Neural progenitor cell (in vitro differentiated cells): ENCODE results near the gene PEX10. TPM values are rescaled to one million over a fixed set of nuclear protein-coding genes. Genes with fewer than 3 reads are reported as not detected.
"Not testable (repeated sequence)": the region's sequence is repeated elsewhere in the genome, so short reads cannot be mapped to it uniquely, and the experiment has no call there.

Experiments used
- DNase-seq: peaks from one replicate; pipeline ENCODE4 v3.0.0-alpha.2; 2016; ENCODE audit warnings: low spot score
- H2AFZ ChIP-seq: fragments of 200-600 bp; sonication (generic); replicated peaks from 2 replicates; pipeline ENCODE4 v1.6.1; 2016; ENCODE audit warnings: antibody characterized with exemption
- H3F3A ChIP-seq: fragments of 200-600 bp; sonication (generic); 2 replicates; pipeline ENCODE4 v1.6.1; 2016; ENCODE audit warnings: antibody characterized with exemption, low read depth
- H3K27ac ChIP-seq: fragments of 200-600 bp; sonication (generic); 2 replicates; pipeline ENCODE4 v1.5.1; 2016; ENCODE audit warnings: mild to moderate bottlenecking
- H3K27me3 ChIP-seq: fragments of 200-600 bp; sonication (generic); 2 replicates; pipeline ENCODE4 v1.6.1; 2016; ENCODE audit warnings: mild to moderate bottlenecking, moderate library complexity
- H3K36me3 ChIP-seq: fragments of 200-600 bp; sonication (generic); 2 replicates; pipeline ENCODE4 v1.5.1; 2016
- H3K4me1 ChIP-seq: fragments of 200-600 bp; sonication (generic); 2 replicates; pipeline ENCODE4 v1.6.1; 2016; ENCODE audit warnings: mixed run types
- H3K4me2 ChIP-seq: fragments of 200-600 bp; sonication (generic); 2 replicates; pipeline ENCODE4 v1.6.1; 2016
- H3K4me3 ChIP-seq: fragments of 200-600 bp; sonication (generic); 2 replicates; pipeline ENCODE4 v1.5.1; 2016
- H3K79me2 ChIP-seq: fragments of 200-600 bp; sonication (generic); 2 replicates; pipeline ENCODE4 v1.6.1; 2016; ENCODE audit warnings: low read depth
- H3K9ac ChIP-seq: fragments of 200-600 bp; sonication (generic); 2 replicates; pipeline ENCODE4 v1.6.1; 2016
- H3K9me3 ChIP-seq: fragments of 200-600 bp; sonication (generic); 2 replicates; pipeline ENCODE4 v1.5.1; 2016; ENCODE audit warnings: low read depth
- H4K20me1 ChIP-seq: fragments of 200-600 bp; sonication (generic); 2 replicates; pipeline ENCODE4 v1.6.1; 2016; ENCODE audit warnings: low read depth
- H3K27ac Mint-ChIP-seq: 3 replicates; pipeline ENCODE4 v1.8.0; 2021; ENCODE audit warnings: mixed read lengths
- H3K27me3 Mint-ChIP-seq: 2 replicates; pipeline ENCODE4 v1.8.0; 2022; ENCODE audit warnings: low read depth, mild to moderate bottlenecking, inconsistent platforms, moderate library complexity, mixed read lengths; ENCODE audit not compliant: insufficient read depth
- H3K36me3 Mint-ChIP-seq: 3 replicates; pipeline ENCODE4 v1.8.0; 2021; ENCODE audit warnings: mixed read lengths
- H3K4me1 Mint-ChIP-seq: 3 replicates; pipeline ENCODE4 v1.8.0; 2021; ENCODE audit warnings: mixed read lengths
- H3K4me3 Mint-ChIP-seq: 3 replicates; pipeline ENCODE4 v1.8.0; 2021; ENCODE audit warnings: mild to moderate bottlenecking, moderate library complexity, mixed read lengths
- H3K9me3 Mint-ChIP-seq: 3 replicates; pipeline ENCODE4 v1.8.0; 2020; ENCODE audit warnings: mixed read lengths
- EZH2 ChIP-seq: fragments of 200-600 bp; sonication (generic); IDR thresholded peaks from 2 replicates; pipeline ENCODE4 v1.6.1; 2017; ENCODE audit warnings: antibody characterized with exemption, mild to moderate bottlenecking, moderate library complexity
- EZH2phosphoT487 ChIP-seq: fragments of 200-600 bp; sonication (generic); IDR thresholded peaks from 2 replicates; pipeline ENCODE4 v1.6.1; 2017; ENCODE audit warnings: antibody characterized with exemption
- total RNA-seq: library from RNA; depleted of rRNA; stranded (reverse); fragments of >200 nt; gene quantifications from 2 replicates; pipeline ENCODE4 v1.2.3, GENCODE V29; 2015; ENCODE audit warnings: low replicate concordance
- TF ChIP-seq, protein P1 (sequence below): fragments of 200-600 bp; sonication (generic); IDR thresholded peaks from 2 replicates; pipeline ENCODE4 v1.5.1; 2017; ENCODE audit warnings: antibody characterized with exemption, mild to moderate bottlenecking

Gene PEX10
- total RNA-seq, 1 donor from 2014 or later, result 15.1 TPM

DNA sequence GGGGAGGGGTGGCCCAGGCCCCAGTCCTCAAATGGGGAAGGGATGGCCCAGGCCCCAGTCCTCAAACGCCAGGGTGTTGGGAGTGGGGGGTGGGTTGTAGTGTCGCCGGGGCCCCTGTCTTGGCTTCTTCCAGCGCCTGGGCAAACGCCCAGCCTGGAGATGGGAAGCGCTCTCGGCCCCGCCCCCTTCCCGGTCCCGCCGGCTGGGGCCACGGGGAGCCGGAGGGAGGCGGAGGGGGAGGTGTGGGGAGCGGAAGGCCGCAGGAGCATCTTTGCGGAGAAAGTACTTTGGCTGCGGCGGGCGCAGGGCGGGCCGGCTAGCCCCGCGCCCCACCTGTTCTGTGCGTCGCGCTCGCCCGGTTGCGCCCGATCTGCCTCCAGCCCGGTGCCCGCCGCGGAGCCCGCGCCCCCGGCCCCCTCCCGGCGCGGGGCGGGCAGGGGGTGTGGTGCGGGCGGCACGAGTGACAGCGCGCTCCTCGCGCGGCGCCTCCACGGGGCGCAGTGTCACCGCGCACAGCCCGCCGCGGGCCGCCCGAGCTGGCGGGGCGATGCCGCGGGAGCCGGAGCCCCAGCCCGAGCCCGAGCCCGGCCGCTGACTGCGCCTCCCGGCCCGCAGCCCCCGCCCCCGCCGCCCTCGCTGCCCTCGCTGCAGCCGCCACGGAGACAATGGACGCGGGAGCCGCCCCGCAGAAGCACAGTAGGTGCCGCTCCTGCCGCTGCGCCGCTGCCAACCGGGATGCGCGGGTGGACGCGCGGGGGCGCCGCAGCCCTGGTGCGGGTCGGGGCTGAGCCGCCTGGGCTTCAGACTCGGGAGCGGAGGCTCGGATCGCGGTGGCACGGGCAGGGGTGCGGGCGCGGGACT lies 31.1 kb upstream of the PEX10 start:
- Histone ChIP-seq H3K27ac (no peak overlapping the region), H2AFZ (peak overlapping the region; percentile 42), H3K27me3 (peaks cover 42% of the 10 kb centered on the region), H3F3A (peaks cover 29% of the 10 kb centered on the region), H3K79me2 (no peaks in the 10 kb centered on the region), H3K9ac (no peak overlapping the region), H3K4me3 (peak overlapping the region; percentile 43), H3K4me2 (peak overlapping the region; percentile 77), H4K20me1 (no peaks in the 10 kb centered on the region), H3K4me1 (peaks cover 53% of the 10 kb centered on the region), H3K36me3 (no peaks in the 10 kb centered on the region), H3K9me3 (no peaks in the 10 kb centered on the region)
- TF ChIP-seq EZH2phosphoT487, result no peak
- TF ChIP-seq, protein P1, sequence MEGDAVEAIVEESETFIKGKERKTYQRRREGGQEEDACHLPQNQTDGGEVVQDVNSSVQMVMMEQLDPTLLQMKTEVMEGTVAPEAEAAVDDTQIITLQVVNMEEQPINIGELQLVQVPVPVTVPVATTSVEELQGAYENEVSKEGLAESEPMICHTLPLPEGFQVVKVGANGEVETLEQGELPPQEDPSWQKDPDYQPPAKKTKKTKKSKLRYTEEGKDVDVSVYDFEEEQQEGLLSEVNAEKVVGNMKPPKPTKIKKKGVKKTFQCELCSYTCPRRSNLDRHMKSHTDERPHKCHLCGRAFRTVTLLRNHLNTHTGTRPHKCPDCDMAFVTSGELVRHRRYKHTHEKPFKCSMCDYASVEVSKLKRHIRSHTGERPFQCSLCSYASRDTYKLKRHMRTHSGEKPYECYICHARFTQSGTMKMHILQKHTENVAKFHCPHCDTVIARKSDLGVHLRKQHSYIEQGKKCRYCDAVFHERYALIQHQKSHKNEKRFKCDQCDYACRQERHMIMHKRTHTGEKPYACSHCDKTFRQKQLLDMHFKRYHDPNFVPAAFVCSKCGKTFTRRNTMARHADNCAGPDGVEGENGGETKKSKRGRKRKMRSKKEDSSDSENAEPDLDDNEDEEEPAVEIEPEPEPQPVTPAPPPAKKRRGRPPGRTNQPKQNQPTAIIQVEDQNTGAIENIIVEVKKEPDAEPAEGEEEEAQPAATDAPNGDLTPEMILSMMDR, result peak; percentile 59
- TF ChIP-seq EZH2, result peak; percentile 73
- Mint-ChIP-seq H3K4me3 (no peak overlapping the region), H3K4me1 (peaks cover 31% of the 10 kb centered on the region), H3K9me3 (no peaks in the 10 kb centered on the region), H3K27ac (no peak overlapping the region), H3K36me3 (no peaks in the 10 kb centered on the region), H3K27me3 (peaks cover 16% of the 10 kb centered on the region)
- DNase-seq, result peak; percentile 81

DNA sequence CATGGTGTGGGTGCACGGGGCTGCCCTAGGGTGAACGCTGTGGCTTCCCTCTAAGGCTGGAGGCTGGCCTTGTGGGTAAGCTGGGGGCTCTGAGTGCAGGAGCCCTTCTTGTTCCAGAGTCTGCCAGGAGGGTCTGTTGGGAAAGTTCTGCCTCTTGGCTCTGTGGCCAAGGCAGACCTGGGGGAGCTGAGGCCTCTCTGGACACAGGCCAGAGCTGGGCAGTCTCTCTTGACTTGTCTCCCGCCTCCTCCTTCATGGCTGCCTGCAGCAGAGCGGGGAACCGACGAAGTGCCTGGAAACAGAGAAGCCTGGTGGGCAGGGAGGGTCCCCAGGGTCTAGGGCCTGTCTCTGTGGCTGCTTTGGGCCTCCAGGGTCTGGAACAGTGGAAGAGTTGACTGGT lies 30.3 kb upstream of the PEX10 start:
- H3K4me3 Mint-ChIP-seq, result peak overlapping the region; percentile 30
- Histone ChIP-seq H3F3A (peaks cover 29% of the 10 kb centered on the region), H3K9me3 (no peaks in the 10 kb centered on the region), H3K36me3 (no peaks in the 10 kb centered on the region), H3K27ac (no peak overlapping the region), H3K4me1 (peaks cover 44% of the 10 kb centered on the region), H3K9ac (no peak overlapping the region), H2AFZ (no peak overlapping the region), H4K20me1 (no peaks in the 10 kb centered on the region), H3K4me3 (no peak overlapping the region), H3K4me2 (peak overlapping the region; percentile 77), H3K27me3 (peaks cover 42% of the 10 kb centered on the region), H3K79me2 (no peaks in the 10 kb centered on the region)
- H3K36me3 Mint-ChIP-seq, result no peaks in the 10 kb centered on the region
- TF ChIP-seq EZH2phosphoT487, result no peak
- TF ChIP-seq, protein P1, result no peak
- TF ChIP-seq EZH2, result no peak
- H3K9me3 Mint-ChIP-seq, result no peaks in the 10 kb centered on the region
- peaks cover 16% of the 10 kb centered on the region for H3K27me3 Mint-ChIP-seq
- no peak overlapping the region for H3K27ac Mint-ChIP-seq
- no peak for DNase-seq
- peaks cover 23% of the 10 kb centered on the region for H3K4me1 Mint-ChIP-seq

DNA sequence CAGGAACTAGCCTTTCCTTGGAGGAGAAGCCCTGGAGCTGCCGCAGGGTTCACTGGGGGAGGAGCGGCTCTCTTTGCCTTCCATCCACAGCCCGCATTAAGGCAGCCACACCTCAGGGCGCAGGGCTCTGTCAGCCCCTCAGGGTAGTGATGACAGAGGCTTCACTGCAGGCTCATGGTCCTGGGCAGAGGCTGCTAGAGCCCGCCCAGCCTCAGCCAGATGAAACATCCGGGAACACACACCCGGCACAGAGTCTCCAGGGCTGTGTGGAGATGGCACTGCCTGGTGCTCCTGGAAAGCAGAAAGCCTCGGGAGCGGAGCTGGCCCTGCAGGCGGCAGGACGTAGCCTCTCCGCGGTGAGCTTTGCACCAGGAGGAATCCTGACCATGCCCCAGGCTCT lies 29.4 kb upstream of the PEX10 start:
- Histone ChIP-seq H3K9ac (no peak overlapping the region), H3K27ac (no peak overlapping the region), H3K36me3 (no peaks in the 10 kb centered on the region), H3K4me3 (no peak overlapping the region), H3K9me3 (no peaks in the 10 kb centered on the region), H3F3A (peaks cover 23% of the 10 kb centered on the region), H3K4me1 (peaks cover 35% of the 10 kb centered on the region), H3K27me3 (peaks cover 42% of the 10 kb centered on the region), H3K79me2 (no peaks in the 10 kb centered on the region), H3K4me2 (no peak overlapping the region), H4K20me1 (no peaks in the 10 kb centered on the region), H2AFZ (no peak overlapping the region)
- no peaks in the 10 kb centered on the region for H3K36me3 Mint-ChIP-seq
- TF ChIP-seq EZH2, result no peak
- no peak for TF ChIP-seq EZH2phosphoT487
- TF ChIP-seq, protein P1, result no peak
- H3K27ac Mint-ChIP-seq, result no peak overlapping the region
- H3K4me1 Mint-ChIP-seq, result peaks cover 14% of the 10 kb centered on the region
- H3K9me3 Mint-ChIP-seq, result no peaks in the 10 kb centered on the region
- peaks cover 18% of the 10 kb centered on the region for H3K27me3 Mint-ChIP-seq
- no peak for DNase-seq
- no peak overlapping the region for H3K4me3 Mint-ChIP-seq

DNA sequence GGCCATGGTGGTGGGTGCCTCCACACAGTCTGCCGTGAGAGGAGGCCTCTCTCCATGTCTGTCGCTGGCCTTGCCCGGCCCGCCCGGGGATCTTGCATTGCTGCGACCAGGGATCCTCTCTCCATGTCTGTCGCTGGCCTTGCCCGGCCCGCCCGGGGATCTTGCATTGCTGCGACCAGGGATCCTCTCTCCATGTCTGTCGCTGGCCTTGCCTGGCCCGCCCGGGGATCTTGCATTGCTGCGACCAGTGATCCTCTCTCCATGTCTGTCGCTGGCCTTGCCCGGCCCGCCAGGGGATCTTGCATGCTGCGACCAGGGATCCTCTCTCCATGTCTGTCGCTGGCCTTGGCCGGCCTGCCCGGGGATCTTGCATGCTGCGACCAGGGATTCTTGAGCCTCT lies 28.0 kb upstream of the PEX10 start:
- not testable (repeated sequence) for H3K27ac Mint-ChIP-seq, H3K4me3 Mint-ChIP-seq, H3K27ac ChIP-seq, H3K4me1 Mint-ChIP-seq, H3K79me2 ChIP-seq, DNase-seq, H3K36me3 ChIP-seq, H2AFZ ChIP-seq, H3K4me2 ChIP-seq, H3K9ac ChIP-seq, H3K9me3 ChIP-seq, H4K20me1 ChIP-seq, H3K9me3 Mint-ChIP-seq, H3K4me3 ChIP-seq, H3K36me3 Mint-ChIP-seq
- Histone ChIP-seq H3K27me3 (peaks cover 42% of the 10 kb centered on the region), H3K4me1 (peaks cover 21% of the 10 kb centered on the region), H3F3A (peaks cover 12% of the 10 kb centered on the region)
- H3K27me3 Mint-ChIP-seq, result peaks cover 18% of the 10 kb centered on the region
